IMR-90 (cell line): ENCODE data around the gene ZFYVE26.

ENCODE experiments used
- BHLHE40 ChIP-seq: fragments of 150-350 bp; IDR thresholded peaks from 2 replicates; pipeline ENCODE4 v1.6.1; 2016; ENCODE audit warnings: mild to moderate bottlenecking, low read depth, low read length
- CEBPB ChIP-seq: IDR thresholded peaks from 2 replicates; pipeline ENCODE4 v1.6.1; 2012; ENCODE audit warnings: low read depth, low read length, improper control_type of control experiment
- CHD1 ChIP-seq: IDR thresholded peaks from 2 replicates; pipeline ENCODE4 v1.6.1; 2012; ENCODE audit warnings: low read depth, low read length, improper control_type of control experiment
- CTCF ChIP-seq: conservative IDR thresholded peaks from 2 replicates; pipeline ENCODE4 v1.5.1; 2012; ENCODE audit warnings: mild to moderate bottlenecking, low read depth, low read length, improper control_type of control experiment
- ELK1 ChIP-seq: fragments of 150-350 bp; IDR thresholded peaks from 2 replicates; pipeline ENCODE4 v1.6.1; 2016; ENCODE audit warnings: low read depth, mild to moderate bottlenecking, low read length, moderate library complexity, borderline replicate concordance
- FOS ChIP-seq: fragments of 150-350 bp; IDR thresholded peaks from 2 replicates; pipeline ENCODE4 v1.6.1; 2016; ENCODE audit warnings: low read depth, low read length
- MAFK ChIP-seq: IDR thresholded peaks from 2 replicates; pipeline ENCODE4 v1.6.1; 2012; ENCODE audit warnings: low read depth, low read length, improper control_type of control experiment
- MAZ ChIP-seq: IDR thresholded peaks from 2 replicates; pipeline ENCODE4 v1.6.1; 2012; ENCODE audit warnings: low read depth, mild to moderate bottlenecking, low read length, improper control_type of control experiment, moderate library complexity, borderline replicate concordance
- MXI1 ChIP-seq: IDR thresholded peaks from 2 replicates; pipeline ENCODE4 v1.6.1; 2012; ENCODE audit warnings: low read depth, mild to moderate bottlenecking, low read length, moderate library complexity, borderline replicate concordance
- POLR2A ChIP-seq: IDR thresholded peaks from 2 replicates; pipeline ENCODE4 v1.6.1; 2012; ENCODE audit warnings: mild to moderate bottlenecking, low read depth, low read length
- RFX5 ChIP-seq: IDR thresholded peaks from 2 replicates; pipeline ENCODE4 v1.8.0; 2012; ENCODE audit warnings: low read depth, mild to moderate bottlenecking, low read length, moderate library complexity

- TF ChIP-seq MXI1 (no peak), MAFK (no peak), CTCF (no peak), POLR2A (no peak), BHLHE40 (no peak), RFX5 (no peak), CEBPB (no peak), ELK1 (no peak), MAZ (no peak), CHD1 (no peak), FOS (no peak)
These were observed 28.7 kb downstream of the ZFYVE26 start for GRCh38 chr14:67787673-67788072.
